A673 (cell line): Measurements from ENCODE around the gene SLC25A39. TPM values are rescaled to one million over a fixed set of nuclear protein-coding genes. Genes with fewer than 3 reads are reported as not detected.
"Not testable (repeated sequence)": the region's sequence is repeated elsewhere in the genome, so short reads cannot be mapped to it uniquely, and the experiment has no call there.

ENCODE experiments used
- BruUV-seq: library from RNA; stranded (reverse); fragments of 400-500 nt; replicated peaks from 2 replicates; lab custom pipeline; 2021; lab: Mats Ljungman, UMichigan
- CTCF ChIA-PET: fragments of 300-600 bp; sonication (Branson Sonifier 250); formaldehyde crosslinking; loops from one replicate; lab custom pipeline; 2022; ENCODE audit warnings: antibody characterized with exemption; lab: Charles Lee
- POLR2A ChIA-PET: fragments of 300-600 bp; sonication (Branson Sonifier 250); formaldehyde crosslinking; loops from one replicate; lab custom pipeline; 2022; ENCODE audit warnings: antibody characterized with exemption; ENCODE audit not compliant: low non-redundant PET; lab: Charles Lee
- DNase-seq: peaks from one replicate; pipeline ENCODE4 v3.0.0-alpha.2; 2015; ENCODE audit warnings: low spot score
- H3K27ac ChIP-seq: fragments of 200-600 bp; sonication (generic); 2 replicates; pipeline ENCODE4 v1.5.1; 2016; ENCODE audit warnings: mixed run types, low read depth, mild to moderate bottlenecking, mixed read lengths, antibody characterized with exemption, low read length; ENCODE audit not compliant: poor library complexity, severe bottlenecking
- H3K27me3 ChIP-seq: fragments of 200-600 bp; sonication (generic); replicated peaks from 2 replicates; pipeline ENCODE4 v1.6.1; 2017; ENCODE audit warnings: mixed run types, low read depth, mild to moderate bottlenecking, mixed read lengths, antibody characterized with exemption, low read length; ENCODE audit not compliant: insufficient read depth, poor library complexity
- H3K36me3 ChIP-seq: fragments of 200-600 bp; sonication (generic); 2 replicates; pipeline ENCODE4 v1.6.1; 2016; ENCODE audit warnings: mixed run types, mild to moderate bottlenecking, mixed read lengths, antibody characterized with exemption, low read length; ENCODE audit not compliant: insufficient read depth, poor library complexity, severe bottlenecking
- H3K4me1 ChIP-seq: fragments of 200-600 bp; sonication (generic); 2 replicates; pipeline ENCODE4 v1.6.1; 2017; ENCODE audit warnings: mixed run types, mild to moderate bottlenecking, mixed read lengths, antibody characterized with exemption, low read length; ENCODE audit not compliant: insufficient read depth, poor library complexity, severe bottlenecking
- H3K4me3 ChIP-seq: fragments of 200-600 bp; sonication (generic); 2 replicates; pipeline ENCODE4 v1.5.1; 2016; ENCODE audit warnings: low read depth, mixed run types, mild to moderate bottlenecking, mixed read lengths, low read length; ENCODE audit not compliant: poor library complexity, severe bottlenecking
- H3K9me3 ChIP-seq: fragments of 200-600 bp; sonication (generic); 2 replicates; pipeline ENCODE4 v1.6.1; 2016; ENCODE audit warnings: mixed run types, low read depth, mild to moderate bottlenecking, mixed read lengths, antibody characterized with exemption, low read length; ENCODE audit not compliant: poor library complexity, severe bottlenecking
- CTCF ChIP-seq: fragments of 300-800, 200-600 bp; sonication (generic); conservative IDR thresholded peaks from 2 replicates; pipeline ENCODE4 v1.5.1; 2017; ENCODE audit warnings: low read depth, mild to moderate bottlenecking, antibody characterized with exemption, low read length, moderate library complexity, mixed read lengths
- EZH2 ChIP-seq: fragments of 200-600 bp; sonication (generic); IDR thresholded peaks from 2 replicates; pipeline ENCODE4 v1.6.1; 2017; ENCODE audit warnings: borderline replicate concordance, low read depth, mild to moderate bottlenecking, mixed read lengths, antibody characterized with exemption, low read length; ENCODE audit not compliant: poor library complexity, severe bottlenecking
- intact Hi-C: fragments of 100-400 bp; cut with micrococcal nuclease; formaldehyde crosslinking; loops from one replicate; pipeline ENCODE4 v1.10.0; 2022; ENCODE audit not compliant: unreplicated experiment
- total RNA-seq: library from RNA; stranded (reverse); gene quantifications from 2 replicates; pipeline ENCODE4 v1.2.3, GENCODE V29; 2021

Gene SLC25A39
- total RNA-seq, 1 experiment from 2014 or later: 75.5 TPM

GRCh38 chr17:44333371-44333770 lies 8.7 kb upstream of the SLC25A39 start:
- Histone ChIP-seq H3K36me3 (no peaks in the 10 kb centered on the region), H3K9me3 (no peaks in the 10 kb centered on the region), H3K4me1 (no peaks in the 10 kb centered on the region), H3K4me3 (no peak overlapping the region), H3K27me3 (no peaks in the 10 kb centered on the region), H3K27ac (no peak overlapping the region)
- ChIA-PET CTCF (no interaction called here), POLR2A (no interaction called here)
- intact Hi-C loops: no loop called here
- BruUV-seq: no TSS peak
- DNase-seq: no peak
- no peak for TF ChIP-seq EZH2

GRCh38 chr17:44331249-44331760 lies 6.7 kb upstream of the SLC25A39 start:
- TF ChIP-seq EZH2 (no peak), CTCF (peak; percentile 69)
- Histone ChIP-seq H3K27ac (no peak overlapping the region), H3K4me3 (no peak overlapping the region), H3K4me1 (no peaks in the 10 kb centered on the region), H3K36me3 (no peaks in the 10 kb centered on the region), H3K9me3 (no peaks in the 10 kb centered on the region), H3K27me3 (no peaks in the 10 kb centered on the region)
- CTCF ChIA-PET: interaction anchor here (0.9 kb wide), 1 partner anchor 14 kb away, joined by 3 read pairs; no protein-coding TSS in a partner anchor
- no TSS peak for BruUV-seq
- POLR2A ChIA-PET: no interaction called here
- intact Hi-C loops: no loop called here
- peak; percentile 61 for DNase-seq

DNA sequence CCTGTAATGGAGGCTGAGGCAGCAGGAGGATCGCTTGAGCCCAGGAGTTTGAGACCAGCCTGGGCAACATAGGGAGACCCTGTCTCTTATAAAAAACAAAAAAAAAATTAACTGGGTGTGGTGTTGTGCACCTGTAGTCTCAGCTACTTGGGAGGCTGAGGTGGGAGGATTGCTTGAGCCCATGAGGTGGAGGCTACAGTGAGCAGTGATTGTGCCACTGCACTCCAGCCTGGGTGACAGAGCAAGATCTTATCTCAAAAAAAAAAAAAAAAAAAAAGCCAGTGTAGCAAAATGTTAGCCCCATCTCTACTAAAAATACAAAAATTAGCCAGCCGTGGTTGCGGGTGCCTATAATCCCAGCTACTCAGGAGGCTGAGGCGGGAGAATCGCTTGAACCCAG lies 5.6 kb upstream of the SLC25A39 start:
- H3K4me3 ChIP-seq, H3K4me1 ChIP-seq, POLR2A ChIA-PET, DNase-seq, BruUV-seq, intact Hi-C loops, H3K27me3 ChIP-seq, CTCF ChIA-PET, H3K36me3 ChIP-seq, H3K9me3 ChIP-seq, H3K27ac ChIP-seq: not testable (repeated sequence)

- H3K4me1 ChIP-seq, CTCF ChIA-PET, H3K27me3 ChIP-seq, H3K4me3 ChIP-seq, BruUV-seq, POLR2A ChIA-PET, DNase-seq, H3K27ac ChIP-seq, H3K9me3 ChIP-seq, H3K36me3 ChIP-seq: not testable (repeated sequence)
- intact Hi-C loops: loop anchor here (5.0 kb wide), 1 partner anchor 107 kb away; no protein-coding TSS in a partner anchor
Measured at GRCh38 chr17:44329516-44329915, 4.9 kb upstream of the SLC25A39 start.
